ENCODE data around the gene ZBTB7B.

Gene ZBTB7B

DNA sequence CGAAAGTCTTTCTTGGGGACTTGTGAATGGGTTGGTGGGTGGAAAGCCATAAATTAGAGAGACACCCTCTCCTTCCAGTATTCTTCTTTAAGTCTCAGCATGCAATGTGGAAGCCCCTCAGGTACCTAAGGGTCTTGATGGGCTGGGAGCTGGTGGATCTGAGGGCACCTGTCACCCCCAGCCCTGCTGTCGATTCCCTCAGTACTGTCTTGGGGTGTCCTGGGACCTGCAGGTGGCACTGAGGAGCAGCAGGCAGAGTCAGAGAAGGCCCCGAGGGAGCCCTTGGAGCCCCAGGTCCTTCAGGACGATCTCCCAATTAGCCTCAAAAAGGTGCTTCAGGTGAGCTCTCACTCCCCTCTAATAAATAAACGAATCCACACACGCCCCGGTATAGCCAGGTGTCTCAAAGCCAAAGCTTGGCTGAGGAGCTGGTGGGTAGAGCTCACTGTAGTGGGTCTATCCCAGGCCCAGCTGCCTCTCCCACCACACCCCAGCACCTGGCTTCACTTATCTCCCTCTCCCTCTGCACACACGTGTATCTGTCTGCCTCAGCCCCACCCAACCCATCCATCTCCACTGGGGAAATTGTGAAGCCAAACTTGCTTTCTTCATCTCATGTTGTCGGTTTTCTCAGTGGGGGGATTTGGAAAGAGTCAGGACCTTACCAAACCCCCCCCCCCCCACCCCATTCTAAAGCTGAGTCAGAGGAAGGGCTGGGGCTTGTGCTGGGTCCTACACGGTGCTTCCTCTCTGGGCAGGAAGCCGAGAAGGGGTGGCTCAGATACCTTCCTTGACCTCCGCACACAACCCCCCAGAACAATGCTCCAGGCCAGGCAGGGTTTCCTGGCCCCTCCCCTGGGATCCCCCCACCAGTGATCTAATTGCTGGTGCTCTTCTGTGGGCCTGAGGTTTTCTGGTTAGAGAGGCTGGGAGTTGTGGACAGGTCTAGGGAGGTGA lies 50.1 kb downstream of the ZBTB7B start:
- Mint-ChIP-seq H3K36me3 (peaks cover 10% of the 10 kb centered on the region), H3K9me3 (no peaks in the 10 kb centered on the region), H3K4me1 (peaks cover 34% of the 10 kb centered on the region), H3K27ac (peak overlapping the region; percentile 7), H3K27me3 (no peaks in the 10 kb centered on the region), H3K4me3 (peak overlapping the region; percentile 75)
- ATAC-seq = no peak

DNA sequence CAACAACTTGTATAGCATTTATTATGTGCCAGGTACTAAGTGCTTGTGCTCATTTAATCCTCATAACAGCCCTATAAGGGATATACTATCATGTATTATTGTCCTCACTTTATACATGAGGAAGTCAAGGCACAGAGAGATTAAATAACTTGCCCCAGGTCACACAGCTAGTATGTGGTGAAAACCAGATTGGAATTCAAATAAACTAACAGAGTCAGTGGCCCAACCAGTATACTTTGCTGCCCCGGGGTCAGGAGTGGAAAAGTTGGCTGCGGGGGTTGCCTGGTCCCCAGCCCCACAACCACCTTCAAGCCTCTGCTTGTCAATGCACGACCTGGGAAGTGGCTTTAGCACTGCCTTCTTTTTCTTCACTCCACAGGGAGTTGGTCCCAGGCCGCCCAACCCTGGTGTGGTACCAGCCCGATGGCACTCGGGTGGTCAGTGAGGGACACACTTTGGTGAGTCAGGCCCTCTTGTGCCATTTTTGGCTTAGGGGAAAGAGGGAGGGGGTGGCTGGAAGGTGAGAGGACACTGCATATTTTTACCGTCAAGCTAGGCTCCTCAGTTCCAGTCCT lies 51.0 kb downstream of the ZBTB7B start:
- Mint-ChIP-seq H3K27me3 (no peaks in the 10 kb centered on the region), H3K27ac (no peak overlapping the region), H3K4me3 (no peak overlapping the region), H3K9me3 (no peaks in the 10 kb centered on the region), H3K4me1 (peaks cover 34% of the 10 kb centered on the region), H3K36me3 (peaks cover 10% of the 10 kb centered on the region)
- no peak for ATAC-seq

DNA sequence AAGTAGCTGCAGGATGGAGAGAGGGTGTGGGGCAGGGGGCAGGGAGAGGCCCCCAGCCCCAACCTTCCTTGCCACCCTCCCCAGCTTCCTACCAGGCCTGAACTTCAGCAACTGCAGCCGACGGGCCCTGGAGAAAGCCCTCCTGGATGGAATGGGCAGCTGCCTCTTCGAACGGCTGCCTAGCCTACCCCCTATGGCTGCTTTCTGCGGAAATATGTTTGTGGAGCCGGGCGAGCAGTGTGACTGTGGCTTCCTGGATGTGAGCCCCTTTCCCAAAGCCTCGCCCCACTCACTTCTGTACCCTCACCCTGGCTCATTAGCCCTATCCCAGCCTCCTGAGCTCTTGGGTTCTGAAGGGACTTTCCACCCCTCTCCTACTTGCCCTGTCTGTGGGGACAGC lies 54.5 kb downstream of the ZBTB7B start:
- H3K9me3 Mint-ChIP-seq = no peaks in the 10 kb centered on the region
- no peak overlapping the region for H3K4me3 Mint-ChIP-seq
- no peak overlapping the region for H3K27ac Mint-ChIP-seq
- H3K27me3 Mint-ChIP-seq = no peaks in the 10 kb centered on the region
- H3K36me3 Mint-ChIP-seq = peaks cover 20% of the 10 kb centered on the region
- no peak for ATAC-seq
- peaks cover 24% of the 10 kb centered on the region for H3K4me1 Mint-ChIP-seq

GRCh38 chr1:155057788-155058211 lies 55.2 kb downstream of the ZBTB7B start:
- Mint-ChIP-seq H3K27me3 (no peaks in the 10 kb centered on the region), H3K36me3 (peaks cover 20% of the 10 kb centered on the region), H3K27ac (no peak overlapping the region), H3K9me3 (no peaks in the 10 kb centered on the region), H3K4me3 (no peak overlapping the region), H3K4me1 (peaks cover 24% of the 10 kb centered on the region)
- ATAC-seq = no peak

- Mint-ChIP-seq H3K4me1 (peaks cover 38% of the 10 kb centered on the region), H3K4me3 (no peak overlapping the region), H3K9me3 (no peaks in the 10 kb centered on the region), H3K27ac (no peak overlapping the region), H3K36me3 (peaks cover 19% of the 10 kb centered on the region), H3K27me3 (no peaks in the 10 kb centered on the region)
- ATAC-seq = no peak
Measured at GRCh38 chr1:155060736-155061135, 58.1 kb downstream of the ZBTB7B start.

DNA sequence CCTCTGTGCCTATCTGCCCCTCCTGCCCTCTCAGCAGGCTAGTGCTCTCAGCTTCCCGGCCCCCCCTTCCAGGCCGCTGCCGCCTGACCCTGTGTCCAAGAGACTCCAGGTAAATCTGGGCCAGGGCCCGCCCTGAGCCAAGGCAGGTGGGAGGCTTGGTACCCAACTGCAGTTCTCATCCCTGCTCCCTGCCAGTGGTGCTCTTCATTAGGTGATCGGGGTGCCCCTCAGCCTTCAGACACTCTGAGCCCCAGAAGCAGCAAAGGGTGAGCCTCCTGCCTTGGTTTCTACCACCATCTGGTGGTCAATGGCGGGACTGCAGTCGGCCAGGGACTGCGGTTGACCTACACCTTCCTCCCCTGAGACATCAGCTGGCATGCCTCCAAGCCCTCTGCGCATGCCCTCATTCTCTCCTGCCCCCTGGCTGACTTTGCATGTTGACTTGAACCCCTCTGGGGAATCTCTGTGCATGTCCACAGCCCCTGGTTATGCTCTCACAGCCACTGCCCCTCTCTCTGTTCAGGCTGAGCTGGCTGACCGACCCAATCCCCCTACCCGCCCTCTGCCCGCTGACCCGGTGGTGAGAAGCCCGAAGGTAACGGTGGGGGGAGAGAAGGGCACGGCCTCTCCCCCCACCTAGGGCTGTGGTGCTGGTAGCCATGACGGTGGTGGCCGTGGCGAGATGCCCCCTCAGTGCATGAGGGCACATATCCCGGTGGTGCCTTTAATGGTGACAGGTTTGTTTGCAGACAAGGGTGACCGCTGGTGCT lies 59.0 kb downstream of the ZBTB7B start:
- Mint-ChIP-seq H3K36me3 (peaks cover 17% of the 10 kb centered on the region), H3K4me3 (peak overlapping the region; percentile 37), H3K9me3 (no peaks in the 10 kb centered on the region), H3K4me1 (peaks cover 46% of the 10 kb centered on the region), H3K27me3 (no peaks in the 10 kb centered on the region), H3K27ac (no peak overlapping the region)
- ATAC-seq = peak; percentile 74

GRCh38 chr1:155062151-155062686 lies 59.6 kb downstream of the ZBTB7B start:
- Mint-ChIP-seq H3K27ac (no peak overlapping the region), H3K36me3 (peaks cover 20% of the 10 kb centered on the region), H3K4me3 (peak overlapping the region; percentile 87), H3K27me3 (no peaks in the 10 kb centered on the region), H3K4me1 (peaks cover 52% of the 10 kb centered on the region), H3K9me3 (no peaks in the 10 kb centered on the region)
- peak; percentile 22 for ATAC-seq

- H3K36me3 Mint-ChIP-seq = peaks cover 20% of the 10 kb centered on the region
- H3K27me3 Mint-ChIP-seq = no peaks in the 10 kb centered on the region
- peak overlapping the region; percentile 87 for H3K4me3 Mint-ChIP-seq
- no peaks in the 10 kb centered on the region for H3K9me3 Mint-ChIP-seq
- H3K27ac Mint-ChIP-seq = peak overlapping the region; percentile 71
- peak; percentile 64 for ATAC-seq
- H3K4me1 Mint-ChIP-seq = peaks cover 53% of the 10 kb centered on the region
Measured at GRCh38 chr1:155062702-155063411, 60.3 kb downstream of the ZBTB7B start.

GRCh38 chr1:155063550-155064110 lies 61.0 kb downstream of the ZBTB7B start, which contains the start of gene EFNA4:
TSS of gene EFNA4 (plus strand) at chr1:155063740. CDS start at chr1:155063824, 84 bp downstream.
- Mint-ChIP-seq H3K4me3 (peak within 1 kb of the TSS; percentile 87), H3K27ac (peak within 1 kb of the TSS; percentile 71), H3K4me1 (peaks cover 53% of the 10 kb centered on the region), H3K36me3 (peaks cover 25% of the 10 kb centered on the region), H3K27me3 (no peaks in the 10 kb centered on the region), H3K9me3 (no peaks in the 10 kb centered on the region)
- peak; percentile 92 for ATAC-seq

DNA sequence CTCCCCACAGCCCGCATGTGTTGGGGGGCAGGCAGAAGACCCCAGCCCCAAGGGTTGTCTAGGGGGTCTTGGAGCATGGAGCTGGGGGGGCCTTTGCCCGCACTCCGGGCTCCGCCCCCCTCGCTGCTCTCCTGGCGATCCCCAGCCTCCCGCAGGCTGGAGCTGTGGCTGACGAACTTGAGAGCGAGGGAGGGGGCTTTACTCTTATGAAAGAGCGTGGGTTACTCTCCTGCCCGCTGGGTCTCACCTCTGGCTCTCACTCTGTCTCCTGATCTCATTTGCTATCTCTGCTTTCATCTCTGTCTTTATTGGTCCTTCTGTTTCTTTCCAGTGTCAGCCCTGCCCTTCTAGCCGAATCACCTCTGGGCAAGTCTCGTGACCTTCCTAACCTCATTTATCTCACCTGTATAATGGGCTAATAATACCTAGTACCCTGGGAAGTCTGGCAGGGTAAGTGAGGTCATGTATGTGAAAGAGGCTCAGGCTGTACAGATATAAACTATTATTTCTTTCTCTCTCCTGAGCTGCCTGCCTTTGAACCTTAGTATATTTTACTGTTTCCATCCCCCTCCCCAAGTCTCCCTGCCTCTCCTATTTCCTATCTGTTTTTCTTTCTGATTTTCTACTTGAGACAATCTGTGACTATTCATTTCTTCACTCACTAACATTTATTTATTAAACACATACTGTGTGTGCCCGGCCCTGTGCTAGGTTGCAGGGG lies 61.7 kb downstream of the ZBTB7B start:
- H3K36me3 Mint-ChIP-seq = peaks cover 29% of the 10 kb centered on the region
- H3K27ac Mint-ChIP-seq = peak overlapping the region; percentile 71
- peaks cover 53% of the 10 kb centered on the region for H3K4me1 Mint-ChIP-seq
- no peak for ATAC-seq
- no peaks in the 10 kb centered on the region for H3K27me3 Mint-ChIP-seq
- H3K4me3 Mint-ChIP-seq = peak overlapping the region; percentile 84
- H3K9me3 Mint-ChIP-seq = no peaks in the 10 kb centered on the region

- H3K27ac Mint-ChIP-seq = peak overlapping the region; percentile 71
- H3K36me3 Mint-ChIP-seq = peaks cover 28% of the 10 kb centered on the region
- no peak for ATAC-seq
- peak overlapping the region; percentile 84 for H3K4me3 Mint-ChIP-seq
- H3K9me3 Mint-ChIP-seq = no peaks in the 10 kb centered on the region
- peaks cover 53% of the 10 kb centered on the region for H3K4me1 Mint-ChIP-seq
- H3K27me3 Mint-ChIP-seq = no peaks in the 10 kb centered on the region
Measured at GRCh38 chr1:155064832-155065429, 62.3 kb downstream of the ZBTB7B start.

GRCh38 chr1:155066777-155067176 lies 64.2 kb downstream of the ZBTB7B start:
- Mint-ChIP-seq H3K27me3 (no peaks in the 10 kb centered on the region), H3K9me3 (no peaks in the 10 kb centered on the region), H3K27ac (no peak overlapping the region), H3K36me3 (peaks cover 19% of the 10 kb centered on the region), H3K4me1 (peaks cover 59% of the 10 kb centered on the region), H3K4me3 (no peak overlapping the region)
- no peak for ATAC-seq

All from stimulated activated memory B cell treated with anti-CD40 and anti-IgM and Interleukin-4, amounts not matched to agents 10 μg/mL and 1 μg/mL and 100 μg/mL, for 72 hours (primary cell).